Right atrium auricular region (tissue), 2 donors: Measurements from ENCODE around the gene TFAP2E. TPM values are rescaled to one million over a fixed set of nuclear protein-coding genes. Genes with fewer than 3 reads are reported as not detected.

Experiments used
- DNase-seq: peaks from one replicate; pipeline ENCODE4 v3.0.0-alpha.2; 2019; ENCODE audit warnings: low spot score
- H3K27ac ChIP-seq, 2 donors: fragments of 200-600 bp; sonication (generic); 1 replicate in 1 of 2; 2 replicates in 1 of 2; pipeline ENCODE4 v1.5.1; 2016 to 2019
- H3K27me3 ChIP-seq, 2 donors: fragments of 200-600 bp; sonication (generic); one replicate each; pipeline versions ENCODE4 v1.5.1 to v1.6.0; 2017 to 2019
- H3K36me3 ChIP-seq: fragments of 200-600 bp; sonication (generic); one replicate; pipeline ENCODE4 v1.5.1; 2016
- H3K4me1 ChIP-seq, 2 donors: fragments of 200-600 bp; sonication (generic); one replicate each; pipeline versions ENCODE4 v1.5.1 to v1.6.0; 2017 to 2019
- H3K4me3 ChIP-seq, 2 donors: fragments of 200-600 bp; sonication (generic); 1 replicate in 1 of 2; 2 replicates in 1 of 2; pipeline ENCODE4 v1.5.1; 2017 to 2019; ENCODE audit warnings: mild to moderate bottlenecking in 1 of 2, moderate library complexity in 1 of 2
- H3K9me3 ChIP-seq, 2 donors: fragments of 200-600 bp; sonication (generic); one replicate each; pipeline ENCODE4 v1.5.1; 2019
- total RNA-seq, 2 donors: library from RNA; depleted of rRNA; stranded (reverse); fragments of >200 nt; gene quantifications; one replicate each; pipeline ENCODE4 v1.1.0, GENCODE V29; 2016
- TF ChIP-seq, protein P1 (sequence below), 2 donors: fragments of 200-600 bp; sonication (generic); IDR thresholded peaks; one replicate each; pipeline ENCODE4 v1.5.1; 2019; ENCODE audit warnings: antibody characterized with exemption in 2 of 2

TFAP2E gene
- total RNA-seq, 2 donors from 2014 or later: not detected

DNA sequence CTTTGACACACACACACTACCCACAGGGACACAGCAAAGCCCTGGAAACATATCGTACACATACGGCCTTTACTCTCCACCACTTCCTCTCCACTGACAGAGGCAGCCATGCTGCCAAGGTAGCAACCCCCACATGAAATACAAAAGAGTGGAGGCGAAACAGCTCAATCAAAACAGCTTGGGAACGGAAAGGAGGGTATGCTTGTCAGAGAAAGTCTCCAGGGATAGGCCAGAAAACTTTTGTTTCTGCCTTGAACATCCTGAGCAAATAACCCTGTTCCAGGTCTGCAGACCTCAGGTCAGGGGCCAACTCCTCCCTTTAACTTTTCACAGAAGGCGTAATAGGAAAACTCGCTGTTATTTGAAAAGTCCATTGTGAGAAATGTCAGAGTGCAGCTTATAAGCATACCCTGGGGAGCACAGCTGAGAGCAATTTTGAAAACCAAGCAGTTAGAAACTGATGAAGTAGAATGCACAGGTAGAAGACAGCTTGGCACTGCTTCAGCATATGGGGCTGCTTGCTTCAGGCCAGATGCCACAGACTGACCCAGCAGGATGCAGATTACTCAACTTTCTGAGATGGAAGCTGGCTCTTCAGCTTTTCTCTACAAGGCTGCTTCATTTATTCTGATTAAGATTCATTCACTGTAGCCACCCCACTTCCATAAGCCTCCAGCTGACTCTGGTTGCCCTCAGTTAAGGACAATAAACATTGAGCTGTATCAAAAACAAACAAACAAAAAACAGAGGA lies 33.9 kb upstream of the TFAP2E start:
- no peak for DNase-seq
- Histone ChIP-seq H3K4me3 (no peak overlapping the region), H3K36me3 (no peaks in the 10 kb centered on the region)

DNA sequence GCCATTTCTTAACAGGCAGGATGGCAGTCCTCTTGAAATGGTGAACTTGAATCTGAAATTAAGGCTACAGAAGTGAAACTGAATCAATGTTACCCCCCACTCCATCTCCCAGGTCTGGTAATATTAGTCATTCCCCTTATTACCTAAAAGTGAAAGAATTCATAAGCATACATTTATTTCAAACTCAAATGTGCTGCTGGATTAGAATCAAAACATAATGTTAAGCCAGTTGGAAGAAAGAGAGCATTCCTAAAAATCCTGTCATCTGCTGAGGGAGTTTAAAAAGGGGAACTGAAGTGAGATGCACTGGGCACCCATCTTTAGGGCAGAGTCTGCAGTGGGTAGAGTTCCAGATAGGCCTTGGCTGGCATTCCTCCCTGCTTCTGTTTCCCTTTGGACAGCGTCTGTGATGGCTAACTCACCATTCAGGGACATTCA lies 33.3 kb upstream of the TFAP2E start:
- peaks cover 0 to 66% of the 10 kb centered on the region in 2 donors for H3K4me1 ChIP-seq
- H3K4me3 ChIP-seq: no peak overlapping the region
- H3K27me3 ChIP-seq: no peaks in the 10 kb centered on the region
- peak overlapping the region; percentile 57 to 87 for H3K27ac ChIP-seq
- H3K9me3 ChIP-seq: no peaks in the 10 kb centered on the region
- TF ChIP-seq, protein P1, sequence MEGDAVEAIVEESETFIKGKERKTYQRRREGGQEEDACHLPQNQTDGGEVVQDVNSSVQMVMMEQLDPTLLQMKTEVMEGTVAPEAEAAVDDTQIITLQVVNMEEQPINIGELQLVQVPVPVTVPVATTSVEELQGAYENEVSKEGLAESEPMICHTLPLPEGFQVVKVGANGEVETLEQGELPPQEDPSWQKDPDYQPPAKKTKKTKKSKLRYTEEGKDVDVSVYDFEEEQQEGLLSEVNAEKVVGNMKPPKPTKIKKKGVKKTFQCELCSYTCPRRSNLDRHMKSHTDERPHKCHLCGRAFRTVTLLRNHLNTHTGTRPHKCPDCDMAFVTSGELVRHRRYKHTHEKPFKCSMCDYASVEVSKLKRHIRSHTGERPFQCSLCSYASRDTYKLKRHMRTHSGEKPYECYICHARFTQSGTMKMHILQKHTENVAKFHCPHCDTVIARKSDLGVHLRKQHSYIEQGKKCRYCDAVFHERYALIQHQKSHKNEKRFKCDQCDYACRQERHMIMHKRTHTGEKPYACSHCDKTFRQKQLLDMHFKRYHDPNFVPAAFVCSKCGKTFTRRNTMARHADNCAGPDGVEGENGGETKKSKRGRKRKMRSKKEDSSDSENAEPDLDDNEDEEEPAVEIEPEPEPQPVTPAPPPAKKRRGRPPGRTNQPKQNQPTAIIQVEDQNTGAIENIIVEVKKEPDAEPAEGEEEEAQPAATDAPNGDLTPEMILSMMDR (IDR thresholded peaks at IDR 0.05): no peak
- no peak for DNase-seq
- H3K36me3 ChIP-seq: no peaks in the 10 kb centered on the region

More for the DNA sequence above, 33.9 kb upstream of the TFAP2E start:
- Histone ChIP-seq H3K4me1 (peaks cover 0 to 62% of the 10 kb centered on the region in 2 donors), H3K27ac (peak overlapping the region; percentile 57 to 87), H3K27me3 (no peaks in the 10 kb centered on the region), H3K9me3 (no peaks in the 10 kb centered on the region)
- TF ChIP-seq, protein P1 (IDR thresholded peaks at IDR 0.05): no peak

DNA sequence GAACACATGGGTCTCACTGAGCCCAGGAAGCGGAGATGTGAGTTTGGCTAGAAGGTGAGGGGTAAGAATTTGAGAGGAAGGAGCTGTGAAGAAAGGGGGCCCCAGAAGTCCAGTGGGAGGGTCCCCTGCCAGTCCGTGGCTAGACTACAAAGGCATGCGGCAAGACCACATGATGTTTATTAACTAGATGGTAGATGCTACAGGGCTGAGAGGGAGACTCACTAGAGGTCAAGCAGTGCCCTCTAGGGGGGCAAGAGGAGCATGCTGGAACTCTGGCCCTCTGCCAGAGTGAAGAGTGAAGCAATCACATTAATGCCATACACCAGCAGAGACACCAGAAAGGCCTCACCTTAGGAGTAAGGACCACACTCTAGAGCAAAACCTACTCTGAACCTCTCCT lies 28.1 kb upstream of the TFAP2E start:
- DNase-seq: no peak
- Histone ChIP-seq H3K4me1 (peaks cover 0 to 47% of the 10 kb centered on the region in 2 donors), H3K9me3 (no peaks in the 10 kb centered on the region), H3K4me3 (no peak overlapping the region), H3K36me3 (peaks cover 4% of the 10 kb centered on the region), H3K27ac (peak overlapping the region in 1 of 2 donors; percentile 3), H3K27me3 (no peaks in the 10 kb centered on the region)
- TF ChIP-seq, protein P1 (IDR thresholded peaks at IDR 0.05): peak in 1 of 2 donors; percentile 56

DNA sequence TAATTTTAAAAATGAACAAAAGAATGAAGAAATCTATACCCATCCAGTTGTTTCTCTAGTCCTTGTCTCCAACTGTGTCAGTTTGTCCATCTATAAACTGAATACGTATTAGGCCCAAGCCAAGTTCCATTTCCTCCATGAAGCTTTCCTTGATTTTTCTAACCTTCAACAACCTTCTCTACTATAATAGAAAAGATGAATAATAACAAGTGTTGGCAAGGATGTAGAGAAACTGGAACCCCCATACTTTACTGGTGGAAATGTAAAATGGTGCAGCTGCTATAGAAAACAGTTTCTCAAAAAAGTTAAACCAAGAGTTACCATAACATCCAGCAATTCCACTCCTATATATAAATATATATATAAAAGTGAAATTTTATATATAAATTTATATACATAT lies 26.5 kb upstream of the TFAP2E start:
- Histone ChIP-seq H3K9me3 (no peaks in the 10 kb centered on the region), H3K27me3 (no peaks in the 10 kb centered on the region), H3K36me3 (peaks cover 4% of the 10 kb centered on the region), H3K27ac (no peak overlapping the region), H3K4me1 (peaks cover 0 to 33% of the 10 kb centered on the region in 2 donors), H3K4me3 (no peak overlapping the region)
- DNase-seq: no peak
- TF ChIP-seq, protein P1 (IDR thresholded peaks at IDR 0.05): no peak

DNA sequence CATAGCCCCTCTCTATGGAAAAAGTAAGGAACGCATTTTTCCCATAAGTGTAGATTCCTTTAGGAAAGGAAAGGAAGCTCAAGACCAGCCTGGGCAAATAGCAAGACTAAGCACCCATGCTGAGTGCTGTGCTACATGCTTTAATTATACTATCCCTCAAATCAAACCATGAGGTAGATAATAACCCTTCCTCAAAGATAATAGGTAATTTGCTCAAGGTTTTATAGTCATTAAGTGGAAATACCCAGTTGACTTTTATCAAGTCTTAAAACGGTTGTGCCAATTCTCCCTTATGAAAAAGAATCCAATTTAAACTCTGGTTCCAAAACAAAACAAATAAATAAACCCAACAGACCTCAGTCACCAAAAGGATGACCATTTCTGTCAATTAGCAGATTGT lies 19.3 kb upstream of the TFAP2E start:
- H3K4me1 ChIP-seq: peaks cover 0 to 42% of the 10 kb centered on the region in 2 donors

More for the DNA sequence above, 19.3 kb upstream of the TFAP2E start:
- peak overlapping the region in 1 of 2 donors; percentile 27 for H3K27ac ChIP-seq
- H3K27me3 ChIP-seq: no peaks in the 10 kb centered on the region
- DNase-seq: no peak
- TF ChIP-seq, protein P1 (IDR thresholded peaks at IDR 0.05): no peak
- peaks cover 23% of the 10 kb centered on the region for H3K36me3 ChIP-seq
- no peak overlapping the region for H3K4me3 ChIP-seq
- no peaks in the 10 kb centered on the region for H3K9me3 ChIP-seq
